Stimulated activated effector memory CD8-positive, alpha-beta T cell treated with anti-CD3 and anti-CD28 coated beads, Interleukin-12 subunit alpha, Interleukin-12 subunit beta, amount 100 ng/mL, for 72 hours (primary cell): ENCODE measurements around the gene ALDH1L1.

Experiments used
- ATAC-seq: fragments of 150-1000 bp; cut with Tn5 transposase; 2 replicates; pipeline ENCODE4 v1.10.0; 2021
- DNase-seq, 2 donors: peaks; one replicate each; pipeline ENCODE4 v3.0.0; 2021 to 2022; ENCODE audit warnings: low spot score in 2 of 2
- H3K27ac Mint-ChIP-seq: one replicate; pipeline ENCODE4 v1.8.0; 2022; ENCODE audit warnings: mild to moderate bottlenecking, mixed read lengths
- H3K36me3 Mint-ChIP-seq: one replicate; pipeline ENCODE4 v1.8.0; 2022; ENCODE audit warnings: mild to moderate bottlenecking, mixed read lengths
- H3K4me1 Mint-ChIP-seq: one replicate; pipeline ENCODE4 v1.8.0; 2022; ENCODE audit warnings: mixed read lengths
- H3K4me3 Mint-ChIP-seq: one replicate; pipeline ENCODE4 v1.8.0; 2022; ENCODE audit warnings: mild to moderate bottlenecking, mixed read lengths
- H3K9me3 Mint-ChIP-seq: one replicate; pipeline ENCODE4 v1.8.0; 2022; ENCODE audit warnings: mixed read lengths

The ALDH1L1 gene

GRCh38 chr3:126135406-126136076, 44.8 kb downstream of the ALDH1L1 start:
- ATAC-seq (no peak), DNase-seq (no peak)
- Mint-ChIP-seq H3K36me3 (no peaks in the 10 kb centered on the region), H3K9me3 (no peaks in the 10 kb centered on the region), H3K4me3 (no peak overlapping the region), H3K27ac (no peak overlapping the region), H3K4me1 (peaks cover 10% of the 10 kb centered on the region)

- Mint-ChIP-seq H3K4me1 (peaks cover 10% of the 10 kb centered on the region), H3K4me3 (no peak overlapping the region), H3K36me3 (no peaks in the 10 kb centered on the region), H3K27ac (no peak overlapping the region), H3K9me3 (no peaks in the 10 kb centered on the region)
- ATAC-seq (no peak), DNase-seq (no peak)
Measured at GRCh38 chr3:126135071-126135405, 45.3 kb downstream of the ALDH1L1 start.

- Mint-ChIP-seq H3K27ac (no peak overlapping the region), H3K36me3 (no peaks in the 10 kb centered on the region), H3K4me1 (peaks cover 10% of the 10 kb centered on the region), H3K4me3 (no peak overlapping the region), H3K9me3 (no peaks in the 10 kb centered on the region)
- peak; percentile 25 to 76 for DNase-seq
- peak; percentile 57 for ATAC-seq
Measured at GRCh38 chr3:126134219-126134975, 46.0 kb downstream of the ALDH1L1 start.

GRCh38 chr3:126133606-126134005, 46.8 kb downstream of the ALDH1L1 start:
- H3K9me3 Mint-ChIP-seq, result no peaks in the 10 kb centered on the region

GRCh38 chr3:126132751-126133511, 47.5 kb downstream of the ALDH1L1 start:
- DNase-seq (no peak), ATAC-seq (no peak)
- no peak overlapping the region for H3K4me3 Mint-ChIP-seq
- no peak overlapping the region for H3K27ac Mint-ChIP-seq
- H3K4me1 Mint-ChIP-seq, result peaks cover 10% of the 10 kb centered on the region
- no peaks in the 10 kb centered on the region for H3K36me3 Mint-ChIP-seq
- no peaks in the 10 kb centered on the region for H3K9me3 Mint-ChIP-seq

More at GRCh38 chr3:126133606-126134005, 46.8 kb downstream of the ALDH1L1 start:
- no peaks in the 10 kb centered on the region for H3K36me3 Mint-ChIP-seq
- DNase-seq (no peak), ATAC-seq (no peak)
- H3K4me3 Mint-ChIP-seq, result no peak overlapping the region
- no peak overlapping the region for H3K27ac Mint-ChIP-seq
- H3K4me1 Mint-ChIP-seq, result peaks cover 10% of the 10 kb centered on the region

- H3K4me3 Mint-ChIP-seq, result no peak overlapping the region
- no peak overlapping the region for H3K27ac Mint-ChIP-seq
- H3K36me3 Mint-ChIP-seq, result no peaks in the 10 kb centered on the region
- H3K4me1 Mint-ChIP-seq, result peaks cover 10% of the 10 kb centered on the region
- ATAC-seq (no peak), DNase-seq (no peak)
- H3K9me3 Mint-ChIP-seq, result no peaks in the 10 kb centered on the region
Measured at GRCh38 chr3:126131881-126132750, 48.3 kb downstream of the ALDH1L1 start.

- Mint-ChIP-seq H3K4me1 (peaks cover 10% of the 10 kb centered on the region), H3K36me3 (no peaks in the 10 kb centered on the region), H3K9me3 (no peaks in the 10 kb centered on the region), H3K4me3 (no peak overlapping the region), H3K27ac (no peak overlapping the region)
- DNase-seq (no peak), ATAC-seq (no peak)
Measured at GRCh38 chr3:126130981-126131745, 49.2 kb downstream of the ALDH1L1 start.

- H3K27ac Mint-ChIP-seq, result no peak overlapping the region
- H3K4me3 Mint-ChIP-seq, result no peak overlapping the region
- no peak for DNase-seq
- H3K4me1 Mint-ChIP-seq, result peaks cover 10% of the 10 kb centered on the region
- no peaks in the 10 kb centered on the region for H3K9me3 Mint-ChIP-seq
- no peaks in the 10 kb centered on the region for H3K36me3 Mint-ChIP-seq
- no peak for ATAC-seq
Measured at GRCh38 chr3:126130081-126130855, 50.1 kb downstream of the ALDH1L1 start.

- DNase-seq, result no peak
- no peak overlapping the region for H3K4me3 Mint-ChIP-seq
- H3K36me3 Mint-ChIP-seq, result no peaks in the 10 kb centered on the region
- ATAC-seq, result no peak
- no peaks in the 10 kb centered on the region for H3K9me3 Mint-ChIP-seq
- H3K4me1 Mint-ChIP-seq, result peaks cover 6% of the 10 kb centered on the region
- no peak overlapping the region for H3K27ac Mint-ChIP-seq
Measured at GRCh38 chr3:126129398-126129891, 50.9 kb downstream of the ALDH1L1 start.

GRCh38 chr3:126128504-126129397, 51.6 kb downstream of the ALDH1L1 start:
- H3K27ac Mint-ChIP-seq, result no peak overlapping the region
- no peaks in the 10 kb centered on the region for H3K36me3 Mint-ChIP-seq
- DNase-seq (no peak), ATAC-seq (no peak)
- H3K9me3 Mint-ChIP-seq, result no peaks in the 10 kb centered on the region
- H3K4me1 Mint-ChIP-seq, result no peaks in the 10 kb centered on the region
- H3K4me3 Mint-ChIP-seq, result no peak overlapping the region

GRCh38 chr3:126127904-126128303, 52.5 kb downstream of the ALDH1L1 start:
- no peaks in the 10 kb centered on the region for H3K4me1 Mint-ChIP-seq
- H3K4me3 Mint-ChIP-seq, result no peak overlapping the region
- no peaks in the 10 kb centered on the region for H3K36me3 Mint-ChIP-seq
- no peaks in the 10 kb centered on the region for H3K9me3 Mint-ChIP-seq
- ATAC-seq (no peak), DNase-seq (no peak)
- H3K27ac Mint-ChIP-seq, result no peak overlapping the region

GRCh38 chr3:126127452-126127851, 52.9 kb downstream of the ALDH1L1 start:
- no peaks in the 10 kb centered on the region for H3K4me1 Mint-ChIP-seq
- no peaks in the 10 kb centered on the region for H3K9me3 Mint-ChIP-seq
- no peak overlapping the region for H3K4me3 Mint-ChIP-seq
- DNase-seq (no peak), ATAC-seq (no peak)
- no peaks in the 10 kb centered on the region for H3K36me3 Mint-ChIP-seq
- no peak overlapping the region for H3K27ac Mint-ChIP-seq
